Umbilical cord (tissue), 2 donors: Measurements from ENCODE around the gene TMEM244. TPM values are rescaled to one million over a fixed set of nuclear protein-coding genes. Genes with fewer than 3 reads are reported as not detected.
"Not testable (repeated sequence)": the region's sequence is repeated elsewhere in the genome, so short reads cannot be mapped to it uniquely, and the experiment has no call there.

Experiments used
- DNase-seq: peaks from one replicate; pipeline ENCODE4 v3.0.0-alpha.2; 2015; ENCODE audit warnings: low spot score
- total RNA-seq: library from RNA; depleted of rRNA; stranded (reverse); fragments of >200 nt; gene quantifications from one replicate; pipeline ENCODE4 v1.2.3, GENCODE V29; 2014; ENCODE audit warnings: low replicate concordance; ENCODE audit not compliant: insufficient read depth

TMEM244 gene
- total RNA-seq, 1 donor from 2014 or later, result not detected

DNA sequence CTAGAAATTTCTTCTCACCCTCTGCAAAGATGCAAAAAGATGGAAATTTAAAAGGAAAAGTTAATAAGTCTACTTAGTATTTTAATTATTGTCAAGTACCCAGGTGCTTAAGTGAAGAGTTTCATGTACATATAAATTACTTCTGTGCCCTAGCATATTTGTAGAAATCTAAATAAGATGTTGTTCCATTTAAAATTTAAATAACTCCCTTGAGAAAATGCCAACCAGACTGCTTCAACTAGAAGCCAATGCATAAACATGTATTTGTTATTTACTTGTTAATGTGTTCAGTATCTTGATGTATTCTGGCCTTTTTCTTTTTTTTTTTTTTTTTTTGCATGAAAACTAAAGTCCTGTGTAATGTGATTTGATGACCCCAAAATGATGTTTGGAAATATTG lies 6.3 kb upstream of the TMEM244 start:
- DNase-seq, result no peak

DNA sequence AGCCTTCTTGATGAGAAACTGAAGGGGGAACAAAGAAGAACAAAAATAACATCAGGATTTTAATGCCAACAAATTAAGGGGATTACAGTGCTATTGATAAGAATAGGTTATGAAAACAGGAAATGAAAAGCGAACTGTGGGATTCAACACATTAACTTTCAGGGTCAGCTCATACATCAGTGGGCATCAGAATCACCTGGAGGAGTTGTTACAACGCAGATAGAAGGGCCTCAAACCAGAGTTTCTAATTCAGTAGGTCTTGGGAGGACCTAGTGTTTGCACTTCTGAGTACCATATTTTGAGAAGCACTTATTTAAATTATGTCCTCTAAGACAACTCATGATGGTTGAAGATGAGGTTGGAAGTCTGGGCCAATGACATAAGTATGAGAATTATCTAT lies 5.6 kb upstream of the TMEM244 start:
- no peak for DNase-seq

DNA sequence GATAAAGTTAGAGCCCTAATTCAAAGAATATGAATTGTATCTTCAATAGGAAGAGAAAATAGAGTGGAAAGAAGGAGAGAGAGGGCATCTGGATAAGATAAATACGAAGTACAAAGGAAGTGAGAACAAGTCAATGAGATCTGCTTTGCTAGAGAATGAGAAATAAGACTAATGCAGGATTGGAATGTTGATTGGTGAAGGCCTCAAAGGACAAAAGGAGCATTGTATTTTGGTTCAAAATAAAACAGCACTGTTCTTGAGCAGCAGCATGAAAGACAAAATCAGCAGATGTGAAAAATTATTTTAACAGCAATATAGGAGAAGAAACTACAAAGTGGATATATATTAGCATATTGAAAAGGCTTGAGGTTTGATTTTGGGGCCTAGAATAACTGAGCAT lies 5.1 kb upstream of the TMEM244 start:
- no peak for DNase-seq

DNA sequence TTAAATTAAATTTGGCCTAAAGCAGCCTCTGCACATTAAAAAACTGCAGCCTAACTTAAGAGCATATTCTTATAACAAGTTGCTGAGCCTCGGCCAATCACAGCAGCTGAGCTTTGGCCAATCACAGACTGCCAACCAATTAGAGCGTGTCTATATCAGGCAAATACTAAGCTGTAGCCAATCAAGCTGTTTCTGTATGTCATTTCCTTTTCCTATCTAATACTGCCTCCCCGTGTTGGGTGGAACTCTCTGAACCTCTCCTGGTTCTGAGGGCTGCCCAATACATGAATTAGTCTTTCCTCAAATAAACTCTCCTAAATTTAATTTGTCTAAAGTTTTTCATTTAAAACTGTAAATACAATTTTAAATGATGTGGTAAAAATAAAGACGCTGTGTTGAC lies 3.9 kb upstream of the TMEM244 start:
- DNase-seq, result no peak

DNA sequence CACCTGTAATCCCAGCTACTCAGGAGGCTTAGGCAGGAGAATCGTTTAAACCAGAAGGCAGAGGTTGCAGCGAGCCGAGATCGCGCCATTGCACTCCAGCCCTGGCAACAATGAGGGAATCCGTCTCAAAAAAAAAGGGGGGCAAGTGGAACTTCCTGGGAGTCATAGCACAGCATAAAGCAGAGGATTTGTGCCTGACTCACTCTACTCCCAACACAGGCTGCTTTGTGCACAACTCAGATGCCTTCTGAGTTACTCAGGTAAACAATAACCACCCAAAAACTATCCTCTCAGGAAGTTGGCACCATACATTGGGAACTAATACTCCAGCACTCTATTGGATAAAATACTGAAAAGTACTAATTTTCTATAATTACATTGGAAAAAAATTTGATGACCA lies 2.5 kb upstream of the TMEM244 start:
- no peak for DNase-seq

DNA sequence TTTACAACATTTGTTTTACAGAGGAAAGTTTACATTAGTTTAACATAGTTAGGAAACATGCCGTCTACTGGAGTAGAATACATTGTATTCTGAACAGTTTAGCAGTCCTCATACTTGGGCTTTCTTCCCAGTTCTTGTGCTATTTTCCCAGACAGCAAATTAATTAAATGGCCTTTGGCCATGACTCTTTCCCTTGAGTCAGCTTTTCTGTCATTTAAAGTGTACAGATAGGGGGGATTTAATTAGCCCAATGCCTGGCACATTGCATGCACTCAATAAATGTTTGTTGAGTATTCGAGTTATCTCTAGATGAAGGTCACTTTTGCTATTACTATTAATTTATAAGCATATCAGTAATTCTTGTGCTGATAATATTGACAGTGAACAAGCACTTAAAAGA lies 1.6 kb downstream of the TMEM244 start:
- peak; percentile 28 for DNase-seq

DNA sequence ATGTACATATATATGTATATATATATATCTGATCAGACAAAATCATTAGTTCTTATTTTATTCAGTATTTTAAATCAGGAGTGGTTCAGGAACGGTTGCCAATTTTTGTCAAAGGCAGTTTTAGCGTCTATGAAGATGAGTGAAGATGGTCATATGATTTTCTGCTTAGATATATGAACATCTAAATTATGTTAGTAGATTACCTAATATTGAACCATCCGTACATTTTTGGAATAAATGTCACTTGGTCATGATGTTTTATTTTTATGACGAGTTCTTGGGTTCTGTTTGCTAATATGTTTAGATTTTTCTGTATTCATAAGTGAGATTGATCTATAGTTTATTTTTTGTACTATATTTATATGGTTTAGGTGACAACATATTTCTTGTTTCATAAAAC lies 3.3 kb downstream of the TMEM244 start:
- DNase-seq, result no peak

DNA sequence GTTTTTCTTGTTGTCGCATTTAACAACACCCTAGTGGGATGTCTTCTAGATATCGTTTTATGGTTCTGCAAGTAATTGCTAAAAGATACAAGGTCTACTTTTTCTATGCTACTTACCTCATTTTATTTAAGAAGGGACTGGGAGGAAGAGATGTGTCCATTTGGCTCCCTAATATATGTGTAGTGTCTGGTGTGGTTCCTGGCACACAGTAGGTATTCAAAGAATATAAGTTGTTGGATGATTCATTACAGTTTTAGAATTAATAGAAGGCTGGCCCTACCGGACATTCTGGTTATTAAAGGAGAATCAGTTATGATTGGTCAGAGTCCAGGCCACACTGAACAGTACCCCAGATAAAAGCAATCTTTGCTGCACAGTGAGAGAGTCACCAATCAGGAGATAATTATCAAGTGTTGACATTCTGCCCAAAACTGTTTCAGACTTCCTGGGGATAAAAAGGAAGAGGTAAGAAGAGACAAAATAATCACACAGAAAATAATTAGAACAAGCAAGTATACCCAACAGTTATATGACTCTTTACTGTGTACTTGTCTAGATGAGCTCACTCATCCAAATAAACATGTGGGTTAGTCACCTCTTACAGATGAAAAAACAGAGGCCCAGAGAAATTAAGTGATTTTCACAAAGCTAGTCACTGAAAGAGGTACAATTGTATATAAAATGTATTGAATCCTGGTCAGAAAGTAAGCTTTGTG lies 7.0 kb downstream of the TMEM244 start:
- no peak for DNase-seq

DNA sequence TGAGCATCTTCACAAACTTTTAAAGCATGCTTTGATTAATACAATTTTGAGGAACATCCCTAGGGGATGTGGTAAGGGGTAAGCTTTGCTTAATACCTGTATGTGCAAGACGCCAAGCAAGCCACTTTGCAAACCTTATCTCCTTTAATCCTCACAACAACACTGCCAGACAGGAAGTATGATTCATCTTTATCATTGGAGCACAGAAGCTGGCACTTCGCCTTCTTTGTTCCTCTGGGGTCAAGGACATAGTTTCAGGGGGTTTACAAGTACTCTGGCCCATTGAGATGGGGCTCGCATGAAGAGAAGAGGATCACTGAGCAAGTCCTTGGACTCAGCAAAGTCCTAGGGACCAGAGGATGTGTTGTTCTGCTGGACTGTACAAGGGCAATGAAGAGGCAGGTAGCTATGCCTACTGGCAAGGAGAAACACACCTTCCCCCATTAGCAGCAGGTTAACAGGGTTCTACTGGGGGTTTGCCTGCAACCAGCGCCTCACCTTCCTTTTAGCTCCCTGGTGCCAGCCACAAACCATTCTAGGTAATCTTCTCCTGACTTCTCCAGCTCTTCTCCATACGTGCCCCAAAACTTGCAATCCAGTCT lies 8.8 kb downstream of the TMEM244 start:
- no peak for DNase-seq

DNA sequence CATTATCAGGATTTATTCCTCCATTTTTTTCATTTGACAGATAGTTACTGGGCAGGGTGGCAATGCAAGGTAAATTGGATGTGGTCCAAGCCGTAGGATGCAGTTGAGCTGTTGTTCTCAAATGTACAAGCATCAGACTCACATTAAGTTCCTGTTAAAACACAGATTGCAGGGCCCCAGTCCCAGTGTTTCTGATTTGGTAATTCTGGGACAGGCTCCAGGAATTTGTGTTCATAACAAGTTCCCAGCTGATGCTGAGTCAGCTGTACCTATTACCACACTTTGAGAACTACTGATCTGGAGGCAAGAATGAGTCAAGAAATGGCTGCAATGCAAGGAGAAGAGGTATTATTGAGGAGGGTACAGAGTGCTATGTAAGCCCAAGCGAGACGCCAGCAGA lies 11.7 kb downstream of the TMEM244 start:
- no peak for DNase-seq

DNA sequence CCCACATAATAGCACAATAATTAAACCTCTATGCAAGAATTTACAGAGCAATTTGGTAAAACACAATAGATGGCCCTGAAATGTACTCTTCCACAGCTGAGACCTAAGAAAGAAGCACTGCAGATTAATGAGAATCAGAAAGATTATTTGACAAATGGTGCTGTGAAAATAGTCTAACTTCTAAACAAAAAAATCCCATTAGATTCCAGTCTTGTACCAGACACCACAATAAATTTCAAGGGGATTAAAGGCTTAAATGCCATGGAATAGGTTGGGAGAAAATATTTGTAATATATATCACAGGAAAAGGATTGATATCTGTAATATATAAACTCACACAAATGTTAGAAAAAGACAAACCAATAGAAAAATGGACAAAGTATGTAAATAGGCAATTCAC lies 14.4 kb downstream of the TMEM244 start:
- DNase-seq, result no peak

DNA sequence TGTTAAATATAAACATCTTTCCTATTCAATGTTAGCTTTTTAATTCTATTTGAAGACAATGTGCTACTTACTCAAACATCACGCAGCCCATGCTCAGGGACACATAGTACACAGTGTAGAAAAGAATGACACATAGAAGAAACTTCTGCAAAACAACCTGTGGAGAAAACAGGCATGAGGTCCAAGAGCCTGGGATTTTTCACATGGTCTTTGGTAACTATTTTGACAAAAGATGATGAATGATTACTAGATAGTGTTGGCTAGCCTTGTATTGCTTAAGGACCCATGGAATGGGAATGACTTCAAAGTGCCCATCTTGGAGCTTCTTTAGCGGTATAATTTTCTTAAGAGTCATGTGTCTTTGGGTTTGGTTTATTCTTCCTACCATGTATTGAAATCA lies 15.4 kb downstream of the TMEM244 start:
- DNase-seq, result no peak

DNA sequence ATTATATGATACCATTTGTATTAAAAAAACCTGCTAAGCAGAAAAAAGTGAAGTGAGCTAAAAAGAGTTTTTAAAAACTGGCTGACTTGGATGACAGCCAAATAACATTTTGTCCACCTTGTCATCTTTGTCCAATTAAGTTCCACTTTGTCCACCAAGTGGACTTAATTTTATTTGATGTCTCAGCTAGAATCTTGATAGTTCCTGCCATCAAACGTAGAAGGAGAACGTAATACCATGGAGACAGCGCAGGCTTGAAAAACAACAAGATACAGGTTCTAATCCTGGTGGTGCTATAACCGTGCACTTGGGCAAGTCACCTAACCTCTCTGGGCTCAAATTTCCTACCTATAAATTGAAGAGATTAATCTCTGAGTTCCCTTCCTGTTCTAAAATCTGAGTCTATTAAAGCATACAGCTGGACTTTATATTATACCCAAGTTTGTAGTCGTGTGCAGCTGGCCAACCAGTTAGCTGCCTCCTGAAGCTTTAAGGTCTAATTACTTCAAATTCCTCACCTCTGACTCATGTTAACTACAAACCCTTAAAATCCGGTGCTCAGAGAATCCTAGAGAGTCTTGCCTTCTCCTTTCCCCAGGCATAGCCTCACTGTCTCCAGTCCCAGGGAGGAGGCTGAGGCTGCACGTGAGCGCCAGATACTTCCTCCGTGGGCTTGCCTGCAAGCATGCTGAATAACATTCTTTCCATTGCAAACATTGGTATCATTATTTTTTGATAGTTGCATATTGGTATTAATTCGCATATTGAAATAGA lies 16.8 kb downstream of the TMEM244 start:
- no peak for DNase-seq

DNA sequence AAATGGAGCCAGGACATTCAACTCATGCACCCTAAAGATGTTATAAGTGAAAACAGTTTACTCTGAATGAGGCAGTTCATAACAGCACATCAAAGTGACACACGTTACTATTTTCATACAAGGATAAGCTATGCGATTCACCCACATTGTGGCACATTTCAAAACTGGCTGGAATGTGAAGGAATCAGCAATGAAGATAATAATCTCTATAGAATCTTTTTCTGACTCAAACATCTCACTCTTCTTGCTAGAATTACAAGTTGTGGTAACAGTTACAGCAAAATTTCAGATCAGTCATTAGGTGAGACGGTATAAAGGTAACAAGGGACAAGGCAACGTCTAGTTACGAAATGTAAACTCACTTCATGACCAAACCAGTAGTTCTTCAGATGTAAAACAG lies 17.5 kb downstream of the TMEM244 start:
- no peak for DNase-seq

DNA sequence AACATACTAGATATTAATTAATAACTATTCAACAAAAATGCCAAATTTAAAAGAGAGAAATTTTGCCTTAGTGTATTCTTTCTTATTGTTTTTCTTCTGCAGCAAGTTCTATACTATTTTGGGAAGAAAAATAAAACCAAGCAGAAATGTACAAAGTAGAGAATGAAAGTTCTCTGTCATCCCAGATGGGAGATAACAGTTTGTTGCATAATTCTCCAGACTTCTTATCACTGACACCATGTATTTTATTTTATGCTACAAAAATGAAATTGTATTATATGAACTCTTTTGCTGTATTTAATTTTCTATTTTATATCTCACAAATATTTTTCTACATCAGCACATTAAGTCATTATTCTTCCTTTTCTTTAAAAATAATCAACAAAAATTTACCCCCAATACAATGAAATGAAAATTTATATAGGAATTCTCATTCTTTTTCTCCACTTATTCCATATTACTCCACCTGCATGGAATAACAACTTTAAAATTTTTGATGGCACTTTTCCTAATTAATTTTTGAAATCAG lies 18.2 kb downstream of the TMEM244 start:
- peak; percentile 13 for DNase-seq

DNA sequence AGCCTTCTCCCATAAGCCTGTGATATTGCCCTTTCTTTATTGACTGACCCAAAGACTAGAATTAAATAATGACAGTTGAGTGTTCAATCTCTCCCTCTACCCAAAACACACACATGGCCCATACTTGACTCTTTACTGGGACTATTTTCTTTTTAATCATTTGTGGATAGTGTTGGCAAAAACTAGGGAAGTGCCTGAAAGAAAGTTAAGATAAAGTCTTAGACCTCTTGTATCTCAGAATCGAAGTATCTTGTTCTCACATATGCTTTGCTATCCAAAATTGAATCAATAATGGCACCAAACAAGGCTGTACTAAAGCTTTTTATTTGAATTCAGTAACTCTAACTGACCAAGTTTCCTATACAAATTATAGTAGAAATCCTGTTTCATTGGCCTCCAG lies 19.0 kb downstream of the TMEM244 start:
- DNase-seq, result no peak

DNA sequence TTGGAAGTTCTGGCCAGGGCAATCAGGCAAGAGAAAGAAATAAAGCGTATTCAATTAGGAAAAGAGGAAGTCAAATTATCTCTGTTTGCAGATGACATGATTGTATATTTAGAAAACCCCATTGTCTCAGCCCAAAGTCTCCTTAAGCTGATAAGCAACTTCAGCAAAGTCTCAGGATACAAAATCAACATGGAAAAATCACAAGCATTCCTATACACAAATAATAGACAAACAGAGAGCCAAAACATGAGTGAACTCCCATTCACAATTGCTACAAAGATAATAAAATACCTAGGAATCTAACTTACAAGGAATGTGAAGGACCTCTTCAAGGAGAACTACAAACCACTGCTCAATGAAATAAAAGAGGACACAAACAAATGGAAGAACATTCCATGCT lies 21.6 kb downstream of the TMEM244 start:
- not testable (repeated sequence) for DNase-seq

DNA sequence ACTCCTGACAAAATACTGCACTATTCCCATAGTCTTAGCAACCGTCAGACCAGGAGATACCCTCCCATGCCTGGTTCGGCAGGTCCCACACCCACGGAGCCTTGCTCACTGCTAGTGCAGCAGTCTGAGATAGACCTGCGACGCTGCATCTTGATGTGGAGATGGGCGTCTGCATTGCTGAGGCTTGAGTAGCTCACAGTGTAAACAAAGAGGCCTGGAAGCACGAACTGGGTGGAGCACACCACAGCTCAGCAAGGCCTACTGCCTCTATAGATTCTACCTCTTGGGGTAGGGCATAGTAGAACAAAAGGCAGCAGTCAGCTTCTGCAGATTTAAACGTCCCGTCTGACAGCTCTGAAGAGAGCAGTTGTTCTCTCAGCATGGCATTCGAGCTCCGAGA lies 25.4 kb downstream of the TMEM244 start:
- no peak for DNase-seq

DNA sequence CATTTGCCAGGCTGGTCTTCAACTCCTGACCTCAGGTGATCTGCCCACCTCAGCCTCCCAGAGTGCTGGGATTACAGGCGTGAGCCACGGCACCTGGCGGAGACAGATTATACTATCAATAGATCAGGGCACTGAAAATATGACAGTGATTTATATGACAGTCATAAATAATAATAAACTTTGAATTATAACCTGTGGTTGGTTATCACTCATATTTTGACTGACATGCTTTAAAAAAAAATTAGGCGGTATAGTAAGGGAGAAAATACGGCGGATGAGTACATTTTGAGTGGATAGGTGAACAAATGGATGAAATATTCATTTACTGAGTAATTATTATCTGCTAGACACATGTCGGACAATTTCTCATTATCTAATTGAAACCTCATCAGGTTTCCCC lies 28.8 kb downstream of the TMEM244 start:
- no peak for DNase-seq

DNA sequence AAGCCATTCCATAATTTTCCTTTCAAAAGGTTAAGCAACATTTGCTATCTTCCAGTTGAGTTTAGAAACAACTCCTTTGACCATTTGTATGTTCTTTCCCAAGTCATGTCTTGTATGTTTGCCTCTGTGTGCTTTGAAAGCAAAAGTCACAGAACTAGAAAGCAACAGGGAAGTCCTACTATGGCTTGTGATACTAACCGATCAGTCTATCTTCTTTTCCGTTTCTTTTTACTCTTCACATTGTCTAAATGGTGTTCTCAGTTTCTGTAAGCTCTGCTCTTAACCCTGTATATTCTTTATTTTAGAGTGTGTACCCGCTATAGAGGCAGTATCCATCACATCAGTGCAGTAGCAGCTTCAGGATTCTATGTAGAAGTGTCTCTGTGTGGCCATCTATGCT lies 32.9 kb downstream of the TMEM244 start:
- no peak for DNase-seq

DNA sequence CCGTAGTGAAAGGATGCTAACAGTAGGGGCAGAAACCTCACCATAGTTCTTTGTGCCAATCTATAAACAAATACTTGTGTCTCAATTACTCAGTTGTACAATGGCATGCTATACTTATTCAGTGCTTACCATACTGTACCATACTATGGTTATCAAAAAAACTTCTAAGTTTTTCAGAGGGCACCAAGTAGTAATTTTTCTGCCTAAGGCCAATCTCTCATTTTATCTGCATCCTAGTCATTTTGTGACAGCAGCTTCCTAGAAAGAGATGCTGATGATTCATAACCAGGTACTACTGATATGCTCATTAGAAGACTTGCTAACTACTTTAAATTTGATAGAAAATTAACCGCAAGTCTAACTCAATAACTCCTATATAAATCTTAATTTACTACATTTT lies 42.9 kb downstream of the TMEM244 start:
- no peak for DNase-seq

DNA sequence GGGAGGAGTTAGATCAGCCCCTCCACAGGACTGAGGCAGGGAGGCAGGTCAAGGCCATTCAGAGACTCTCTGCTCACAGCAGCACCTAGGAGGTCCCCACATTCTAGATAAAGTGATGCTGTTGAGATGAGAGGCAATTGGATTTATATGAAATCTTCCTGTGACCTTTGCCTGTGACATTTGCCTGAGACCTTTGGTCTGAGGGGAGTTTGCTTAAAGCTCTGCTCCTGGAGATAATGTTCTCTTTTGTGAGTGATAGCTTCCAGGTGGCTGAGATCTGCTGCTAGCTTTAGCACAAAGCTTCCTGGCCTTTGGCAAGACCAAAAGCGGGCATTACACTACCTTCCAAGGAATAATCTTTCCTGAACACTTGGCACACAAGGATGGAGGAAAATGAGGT lies 43.3 kb downstream of the TMEM244 start:
- DNase-seq, result no peak

DNA sequence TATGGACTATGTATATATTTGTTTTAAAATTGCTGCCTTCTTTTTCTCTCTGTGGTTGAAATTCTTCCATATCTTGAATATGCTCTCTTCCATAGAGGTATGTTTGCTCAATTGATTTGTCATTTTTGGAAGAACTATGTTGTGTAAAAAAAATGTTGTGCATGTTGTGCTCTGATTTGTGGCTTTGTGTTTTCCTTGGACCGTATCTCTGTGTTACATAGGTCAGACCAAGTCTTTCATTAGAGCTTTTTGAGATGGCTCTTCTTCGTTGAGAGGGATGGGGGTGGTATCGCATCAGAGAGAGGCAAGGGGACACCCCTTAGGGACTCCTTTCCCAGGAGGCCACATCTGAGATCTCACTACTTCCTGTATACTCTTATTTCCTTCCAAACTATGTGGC lies 43.8 kb downstream of the TMEM244 start:
- DNase-seq, result no peak
